ENCODE results near the gene RNASEL.
"Not testable (repeated sequence)": the region's sequence is repeated elsewhere in the genome, so short reads cannot be mapped to it uniquely, and the experiment has no call there.

RNASEL gene, protein sequence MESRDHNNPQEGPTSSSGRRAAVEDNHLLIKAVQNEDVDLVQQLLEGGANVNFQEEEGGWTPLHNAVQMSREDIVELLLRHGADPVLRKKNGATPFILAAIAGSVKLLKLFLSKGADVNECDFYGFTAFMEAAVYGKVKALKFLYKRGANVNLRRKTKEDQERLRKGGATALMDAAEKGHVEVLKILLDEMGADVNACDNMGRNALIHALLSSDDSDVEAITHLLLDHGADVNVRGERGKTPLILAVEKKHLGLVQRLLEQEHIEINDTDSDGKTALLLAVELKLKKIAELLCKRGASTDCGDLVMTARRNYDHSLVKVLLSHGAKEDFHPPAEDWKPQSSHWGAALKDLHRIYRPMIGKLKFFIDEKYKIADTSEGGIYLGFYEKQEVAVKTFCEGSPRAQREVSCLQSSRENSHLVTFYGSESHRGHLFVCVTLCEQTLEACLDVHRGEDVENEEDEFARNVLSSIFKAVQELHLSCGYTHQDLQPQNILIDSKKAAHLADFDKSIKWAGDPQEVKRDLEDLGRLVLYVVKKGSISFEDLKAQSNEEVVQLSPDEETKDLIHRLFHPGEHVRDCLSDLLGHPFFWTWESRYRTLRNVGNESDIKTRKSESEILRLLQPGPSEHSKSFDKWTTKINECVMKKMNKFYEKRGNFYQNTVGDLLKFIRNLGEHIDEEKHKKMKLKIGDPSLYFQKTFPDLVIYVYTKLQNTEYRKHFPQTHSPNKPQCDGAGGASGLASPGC

DNA sequence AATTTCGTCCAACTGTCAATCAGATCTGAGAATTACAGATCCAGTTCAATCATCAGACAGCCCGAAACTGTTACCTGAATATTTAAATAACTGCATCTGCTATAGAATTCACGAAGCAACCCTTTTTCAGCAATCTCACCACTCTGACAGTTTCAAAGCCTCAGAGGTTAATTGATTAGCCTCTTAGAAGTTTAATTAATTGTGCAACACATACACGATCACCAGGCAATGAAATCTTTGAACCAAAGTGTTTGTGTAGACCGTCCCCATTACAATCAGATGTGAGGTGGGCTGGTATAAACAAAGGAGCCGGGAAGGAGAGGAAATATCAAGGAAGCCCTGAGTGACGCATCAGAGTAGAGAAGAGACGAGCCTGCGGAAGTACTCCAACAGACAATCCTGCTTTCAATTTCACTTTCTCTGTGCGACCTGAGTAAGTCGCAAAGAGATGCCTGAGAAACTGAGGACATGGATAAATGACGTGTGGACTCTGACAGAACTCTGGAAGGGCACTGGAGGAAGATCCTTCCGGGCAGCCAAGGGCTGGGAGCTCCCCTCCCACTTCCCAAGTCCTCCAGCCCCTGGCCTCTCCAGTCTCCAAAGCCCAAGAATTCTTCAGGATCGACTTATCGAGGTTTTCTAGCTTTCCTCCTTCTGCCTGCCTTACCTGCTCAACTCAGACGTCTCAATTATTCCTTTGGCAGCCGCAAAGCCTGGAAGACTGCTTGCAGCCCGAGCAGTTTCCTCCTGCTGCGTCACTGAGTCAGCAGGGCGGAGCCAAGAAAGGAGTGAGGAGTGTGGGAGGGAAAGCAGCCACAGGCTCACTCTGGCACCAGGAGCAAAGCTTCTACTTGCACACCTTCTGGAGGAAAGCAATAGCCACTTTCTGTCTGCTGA is at the start of gene RNASEL:
Gene RNASEL, minus strand, starts transcription at position 757 of the 897 bp plus-strand sequence. CDS start 2,450 bp downstream, outside the sequence.
- peak; percentile 48 to 93 (median 80) for DNase-seq
- intact Hi-C loops (cut with DNase I): no loop called here

- intact Hi-C loops (cut with DNase I): no loop called here
- DNase-seq: no peak
Measured at GRCh38 chr1:182637769-182638168, 48.7 kb upstream of the RNASEL start.

DNA sequence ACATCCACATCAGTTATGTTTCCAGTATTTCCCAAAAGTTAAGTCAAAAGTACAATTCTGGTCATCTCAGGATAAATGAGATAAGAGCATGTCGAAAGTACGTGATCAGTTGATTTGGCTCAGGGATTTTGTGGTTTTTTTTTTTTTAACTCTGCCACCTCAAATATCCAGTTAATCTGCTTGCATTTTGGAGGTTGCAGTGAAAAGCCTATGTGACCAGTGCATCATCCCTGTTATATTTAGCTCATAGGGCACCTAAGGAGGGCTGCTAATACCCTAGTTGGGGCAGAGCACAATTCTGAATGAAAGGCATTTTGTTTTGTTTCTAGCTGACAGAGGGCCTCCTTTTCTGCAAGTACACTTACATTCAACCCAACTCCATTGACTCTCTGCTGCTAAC is 46.8 kb upstream of the RNASEL start:
- intact Hi-C loops (cut with DNase I): no loop called here
- DNase-seq: no peak

GRCh38 chr1:182634306-182635072 is 45.4 kb upstream of the RNASEL start:
- intact Hi-C loops (cut with DNase I): no loop called here
- no peak for DNase-seq

GRCh38 chr1:182633657-182634281 is 44.7 kb upstream of the RNASEL start:
- DNase-seq: no peak
- intact Hi-C loops (cut with DNase I): no loop called here

DNA sequence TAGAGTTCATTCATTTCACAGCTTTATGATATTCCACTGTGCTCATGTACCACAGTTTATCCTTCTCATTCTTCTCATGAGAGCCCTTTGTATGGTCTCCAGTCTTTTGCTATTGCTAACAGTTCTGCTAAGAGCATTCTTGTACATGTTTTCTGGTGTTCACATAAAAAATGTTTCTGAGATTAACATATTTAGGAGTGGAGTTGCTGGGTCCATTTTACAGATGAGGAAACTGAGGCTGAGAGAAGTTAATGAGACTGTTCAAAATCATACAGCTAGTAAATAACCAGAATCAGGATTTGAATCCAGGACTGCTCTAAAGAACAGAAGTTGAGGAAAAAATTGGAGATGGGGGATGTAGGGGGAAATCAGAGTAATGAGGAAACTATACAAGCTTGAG is 44.0 kb upstream of the RNASEL start:
- intact Hi-C loops (cut with DNase I): no loop called here
- DNase-seq: no peak

DNA sequence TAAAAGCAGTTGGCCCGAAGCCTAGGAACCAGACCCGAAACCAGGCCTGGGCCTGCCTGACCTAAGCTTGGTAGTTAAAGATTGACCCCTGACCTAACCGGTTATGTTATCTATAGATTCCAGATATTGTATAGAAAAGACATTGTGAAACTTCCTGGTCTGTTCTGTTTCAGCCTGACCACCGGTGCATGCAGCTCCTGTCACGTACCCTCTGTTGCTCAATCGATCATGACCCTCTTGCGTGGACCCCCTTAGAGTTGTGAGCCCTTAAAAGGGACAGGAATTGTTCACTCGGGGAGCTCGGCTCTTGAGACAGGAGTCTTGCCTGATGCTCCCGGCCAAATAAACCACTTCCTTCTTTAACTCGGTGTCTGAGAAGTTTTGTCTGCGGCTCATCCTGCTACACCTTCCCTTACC is 43.4 kb upstream of the RNASEL start:
- intact Hi-C loops (cut with DNase I): not testable (repeated sequence)
- peak in 2 of 42 donors; percentile 21 to 41 for DNase-seq

DNA sequence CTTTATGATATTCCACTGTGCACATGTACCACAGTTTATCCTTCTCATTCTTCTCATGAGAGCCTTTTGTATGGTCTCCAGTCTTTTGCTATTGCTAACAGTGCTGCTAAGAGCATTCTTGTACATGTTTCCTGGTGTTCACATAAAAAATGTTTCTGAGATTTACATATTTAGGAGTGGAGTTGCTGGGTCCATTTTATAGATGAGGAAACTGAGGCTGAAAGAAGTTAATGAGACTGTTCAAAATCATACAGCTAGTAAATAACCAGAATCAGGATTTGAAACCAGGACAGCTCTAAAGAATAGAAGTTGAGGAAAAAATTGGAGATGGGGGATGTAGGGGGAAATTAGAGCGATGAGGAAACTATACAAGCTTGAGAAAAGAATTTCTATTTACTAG is 42.9 kb upstream of the RNASEL start:
- DNase-seq: no peak
- intact Hi-C loops (cut with DNase I): no loop called here

DNA sequence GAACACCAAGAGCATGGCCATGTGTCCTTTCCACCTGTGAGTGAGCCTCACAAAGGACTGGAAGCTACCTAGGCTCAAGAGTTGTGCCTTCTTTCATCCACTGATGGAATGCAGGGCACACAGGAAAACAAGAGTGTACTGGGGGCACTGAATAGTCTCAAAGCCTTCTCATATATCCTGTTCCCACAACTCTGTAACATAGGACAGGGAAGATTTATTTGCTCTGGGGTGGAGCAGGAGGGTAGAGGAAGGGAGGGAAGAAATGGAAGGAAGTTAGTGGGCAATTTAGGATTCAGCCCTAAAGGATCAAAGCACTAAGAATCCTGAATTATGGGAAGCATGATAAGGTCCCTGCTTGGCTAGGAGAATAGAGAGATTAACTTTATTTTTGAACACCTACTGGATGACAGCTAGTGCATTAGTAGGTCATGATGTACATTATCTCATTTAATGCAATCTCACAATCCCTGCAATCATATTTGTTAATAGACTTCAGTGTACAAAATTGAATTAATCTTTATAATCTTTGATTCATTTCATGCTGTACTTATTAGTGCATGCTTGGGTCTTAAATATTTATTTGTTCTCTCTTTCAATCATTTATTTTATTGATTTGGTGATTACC is 42.1 kb upstream of the RNASEL start:
- intact Hi-C loops (cut with DNase I): no loop called here
- no peak for DNase-seq

DNA sequence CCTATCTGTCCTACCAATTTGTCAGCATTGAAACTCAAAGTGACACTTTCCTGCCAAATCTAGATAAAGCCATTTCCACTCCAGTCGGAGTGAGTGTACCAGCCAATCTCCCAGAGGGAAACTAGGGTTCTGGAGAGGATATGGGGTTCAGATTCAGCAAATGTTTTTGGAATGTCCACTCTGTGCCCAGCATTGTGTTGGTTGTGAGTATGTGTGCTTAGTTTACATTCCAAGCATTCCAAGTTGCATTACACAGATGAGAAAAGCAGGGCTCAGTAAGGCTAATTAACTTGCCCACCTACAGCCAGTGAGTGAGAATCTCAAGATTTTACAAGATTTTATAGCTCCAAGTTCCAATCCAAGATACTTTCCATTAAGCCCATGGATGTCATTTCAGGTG is 41.5 kb upstream of the RNASEL start:
- intact Hi-C loops (cut with DNase I): no loop called here
- no peak for DNase-seq

DNA sequence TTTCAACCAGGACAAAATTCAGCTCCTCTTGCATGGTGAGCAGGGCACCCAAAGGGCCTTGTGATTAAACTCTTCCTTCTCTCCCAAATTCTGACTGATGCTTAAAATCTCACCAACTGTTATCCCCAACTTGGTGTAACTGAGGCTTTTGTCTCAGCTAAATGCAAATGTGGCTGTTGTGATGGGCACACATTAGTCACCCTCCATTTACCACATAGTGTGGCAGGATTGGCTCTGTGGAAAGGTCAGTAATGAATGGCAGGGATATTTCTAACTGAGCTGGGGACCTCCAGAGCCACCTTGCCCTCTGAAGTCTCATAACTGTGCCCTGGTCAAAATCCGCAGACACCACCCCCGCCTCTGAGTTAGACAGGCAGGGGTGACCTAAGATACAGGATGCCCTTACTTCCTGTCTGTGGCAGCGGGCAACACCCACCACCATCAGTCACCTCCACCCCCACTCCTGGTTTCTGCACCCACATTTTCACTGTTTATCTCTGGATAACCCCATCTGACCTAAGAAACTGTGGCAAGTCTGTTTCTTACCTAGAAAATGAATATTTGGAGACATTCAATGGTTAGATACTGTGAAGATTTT is 40.5 kb upstream of the RNASEL start:
- no peak for DNase-seq
- intact Hi-C loops (cut with DNase I): no loop called here

DNA sequence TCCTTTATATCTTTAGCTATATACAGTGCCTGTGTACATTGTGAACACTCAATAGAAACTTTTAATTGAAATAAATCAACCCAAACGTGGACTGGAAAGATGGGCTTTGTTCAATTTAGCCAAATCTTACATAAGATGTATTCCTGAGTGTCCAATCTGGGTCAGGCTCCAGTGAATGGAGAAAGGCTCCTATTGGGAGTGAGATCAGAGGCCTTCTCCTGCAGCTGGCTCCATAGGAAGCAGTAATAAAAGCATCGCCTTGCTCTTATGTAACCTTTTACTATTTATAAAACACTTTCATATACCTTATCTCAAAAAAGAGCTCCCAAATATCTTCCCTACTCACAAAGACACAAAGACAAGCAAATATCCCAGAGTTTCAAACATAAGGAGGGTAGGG is 40.0 kb upstream of the RNASEL start:
- intact Hi-C loops (cut with DNase I): no loop called here
- no peak for DNase-seq

GRCh38 chr1:182628657-182629056 is 39.6 kb upstream of the RNASEL start:
- no peak for DNase-seq
- intact Hi-C loops (cut with DNase I): no loop called here

GRCh38 chr1:182627622-182628021 is 38.6 kb upstream of the RNASEL start:
- intact Hi-C loops (cut with DNase I): no loop called here
- no peak for DNase-seq

DNA sequence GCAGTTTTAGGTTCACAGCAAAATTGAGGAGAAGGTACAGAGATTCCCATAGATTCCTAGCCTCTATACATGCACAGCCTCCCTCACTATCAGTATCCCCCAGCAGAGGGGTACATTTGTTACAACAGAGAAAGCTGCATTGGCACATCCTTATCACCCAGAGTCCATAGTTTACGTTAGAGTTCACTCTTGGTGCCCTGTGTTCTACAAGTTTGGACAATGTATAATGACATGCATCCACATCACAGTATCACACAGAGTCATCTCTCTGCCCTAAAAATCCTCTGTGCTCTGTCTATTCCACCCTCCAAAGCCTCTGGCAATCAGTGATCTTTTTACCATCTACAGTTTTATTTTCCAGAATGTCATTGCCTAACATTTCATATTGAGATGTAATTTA is 37.5 kb upstream of the RNASEL start:
- intact Hi-C loops (cut with DNase I): no loop called here

DNA sequence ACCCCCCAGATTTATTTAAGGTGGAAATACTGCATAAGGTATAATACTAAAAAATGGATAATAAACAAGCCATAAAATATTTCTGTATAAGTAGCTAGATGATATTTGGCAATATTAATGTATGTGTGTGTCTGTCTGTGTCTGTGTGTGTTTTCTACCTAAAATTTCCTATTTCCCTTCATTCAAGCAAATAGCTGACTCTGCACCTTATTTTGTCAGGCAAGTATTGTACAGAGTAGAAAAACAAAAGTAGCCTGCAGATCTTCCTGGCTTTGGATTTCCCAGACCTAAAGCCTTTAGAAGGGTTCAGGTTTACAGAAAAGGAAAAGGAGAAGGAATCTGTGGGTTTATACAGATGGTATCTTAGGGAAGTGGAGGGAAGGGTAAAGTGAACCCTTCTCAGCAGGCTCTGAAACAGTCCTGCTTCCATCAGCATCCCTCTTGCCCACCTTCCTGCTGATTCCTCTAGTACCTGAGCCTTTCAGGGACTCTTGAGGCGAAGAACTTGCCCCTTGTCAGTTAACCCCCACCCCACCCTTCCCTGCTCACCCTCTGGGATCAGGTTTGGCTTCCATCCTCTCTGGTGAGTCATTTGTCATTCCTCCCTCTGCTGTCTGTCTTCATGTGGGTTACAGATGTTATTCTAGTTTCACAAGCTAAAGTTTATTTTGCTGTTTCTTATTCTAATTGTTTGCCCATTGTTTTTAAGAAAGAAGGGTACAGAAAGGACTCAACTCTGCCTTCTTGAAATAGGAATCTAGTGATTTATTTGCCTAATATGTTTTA is 36.9 kb upstream of the RNASEL start:
- intact Hi-C loops (cut with DNase I): no loop called here
- DNase-seq: no peak

More for the DNA sequence above, 37.5 kb upstream of the RNASEL start:
- no peak for DNase-seq

DNA sequence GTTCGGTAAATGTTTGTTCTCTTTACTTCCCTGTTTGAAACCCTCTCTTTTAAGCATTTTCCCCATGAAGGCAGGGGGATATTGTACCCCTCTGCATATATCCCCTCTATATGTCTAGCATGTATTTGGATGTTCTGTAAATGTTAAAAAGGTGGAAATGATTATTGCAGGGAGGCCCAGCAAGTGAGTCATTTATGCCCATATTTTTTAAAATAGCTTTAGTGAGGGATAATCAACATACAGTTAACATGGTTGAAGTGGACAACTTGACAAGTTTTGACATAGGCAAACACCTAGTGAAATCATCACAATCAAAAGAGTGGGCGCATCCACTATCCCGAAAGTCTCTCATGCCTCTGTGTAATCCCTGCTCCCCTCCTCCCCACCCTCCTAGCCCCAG is 36.0 kb upstream of the RNASEL start:
- intact Hi-C loops (cut with DNase I): no loop called here
- no peak for DNase-seq
